Panc1 (cell line): ENCODE data around the gene CYBA. TPM values are rescaled to one million over a fixed set of nuclear protein-coding genes. Genes with fewer than 3 reads are reported as not detected.

Source experiments
- ATAC-seq: fragments of 200-7000 bp; cut with Tn5 transposase; 2 replicates; pipeline ENCODE4 v1.9.1; 2020; ENCODE audit warnings: mild to moderate bottlenecking, moderate library complexity
- BruUV-seq: library from RNA; stranded (reverse); fragments of 400-500 nt; replicated peaks from 2 replicates; lab custom pipeline; 2021; lab: Mats Ljungman, UMichigan
- CTCF ChIA-PET: fragments of 300-600 bp; sonication (Branson Sonifier 250); formaldehyde crosslinking; loops from one replicate; lab custom pipeline; 2022; ENCODE audit warnings: antibody characterized with exemption; lab: Charles Lee
- POLR2A ChIA-PET: fragments of 300-600 bp; sonication (Branson Sonifier 250); formaldehyde crosslinking; loops from one replicate; lab custom pipeline; 2022; ENCODE audit warnings: antibody characterized with exemption; lab: Charles Lee
- DNase-seq: peaks from one replicate; pipeline ENCODE4 v3.0.0-alpha.2; 2010; ENCODE audit warnings: low read depth, low spot score
- H3K27ac ChIP-seq: 2 replicates; pipeline ENCODE4 v1.5.1; 2011; ENCODE audit warnings: mild to moderate bottlenecking, low read length, inconsistent platforms
- H3K27me3 ChIP-seq: fragments of 200-500 bp; sonication (Bioruptor generic); 2 replicates; pipeline ENCODE4 v1.6.0; 2014; ENCODE audit warnings: low read length, inconsistent platforms; ENCODE audit not compliant: control insufficient read depth, insufficient read depth
- H3K36me3 ChIP-seq: fragments of 200-500 bp; sonication (Bioruptor generic); 2 replicates; pipeline ENCODE4 v1.5.1; 2014; ENCODE audit warnings: inconsistent platforms, mild to moderate bottlenecking, low read length, moderate library complexity; ENCODE audit not compliant: control insufficient read depth, insufficient read depth
- H3K4me1 ChIP-seq: 2 replicates; pipeline ENCODE4 v1.5.1; 2011; ENCODE audit warnings: inconsistent platforms, mild to moderate bottlenecking, low read length, moderate library complexity; ENCODE audit not compliant: control insufficient read depth, insufficient read depth
- H3K4me3 ChIP-seq, 2 experiments: 2 replicates each; pipeline ENCODE4 v1.5.1; 2011 to 2012; ENCODE audit warnings: low read depth in 2 of 2, low read length in 2 of 2, mild to moderate bottlenecking in 2 of 2, inconsistent platforms in 1 of 2, moderate library complexity in 1 of 2
- H3K9me3 ChIP-seq: fragments of 200-500 bp; sonication (Bioruptor generic); 2 replicates; pipeline ENCODE4 v1.5.1; 2014; ENCODE audit warnings: low read depth, mild to moderate bottlenecking, inconsistent platforms, low read length, moderate library complexity; ENCODE audit not compliant: control insufficient read depth, insufficient read depth
- POLR2AphosphoS5 ChIP-seq: IDR thresholded peaks from 2 replicates; pipeline ENCODE4 v1.6.1; 2012; ENCODE audit warnings: mild to moderate bottlenecking, low read depth, low read length, moderate library complexity
- SIN3A ChIP-seq: IDR thresholded peaks from 2 replicates; pipeline ENCODE4 v1.6.1; 2012; ENCODE audit warnings: low read depth, mild to moderate bottlenecking, low read length, moderate library complexity, borderline replicate concordance; ENCODE audit not compliant: insufficient read depth
- TCF7L2 ChIP-seq: IDR thresholded peaks from 2 replicates; pipeline ENCODE4 v1.6.1; 2011; ENCODE audit warnings: mild to moderate bottlenecking, low read depth, low read length, inconsistent platforms
- in situ Hi-C: cut with HindIII; loops from 2 replicates; pipeline ENCODE4 v1.10.0; 2016; ENCODE audit warnings: low sequenced_read_pairs, low pct_unique_long_range_greater_than_20kb
- intact Hi-C: fragments of 100-400 bp; cut with micrococcal nuclease; formaldehyde crosslinking; loops from one replicate; pipeline ENCODE4 v1.10.0; 2022; ENCODE audit not compliant: unreplicated experiment
- total RNA-seq: library from RNA; stranded (reverse); gene quantifications from one replicate; pipeline ENCODE4 v1.2.1, GENCODE V29; 2021; ENCODE audit not compliant: unreplicated experiment
- TF ChIP-seq, protein P1 (sequence below): fragments of 450-650 bp; IDR thresholded peaks from 2 replicates; pipeline ENCODE4 v1.5.1; 2017; ENCODE audit warnings: mild to moderate bottlenecking
- TF ChIP-seq, protein P2 (sequence below), 2 experiments: IDR thresholded peaks; 2 replicates each; pipeline ENCODE4 v1.6.1; 2011 to 2012; ENCODE audit warnings: low read depth in 2 of 2, control low read depth in 1 of 2, low read length in 1 of 2, mild to moderate bottlenecking in 1 of 2, moderate library complexity in 1 of 2; ENCODE audit not compliant: insufficient read depth in 1 of 2

The CYBA gene
- total RNA-seq, 1 experiment from 2014 or later, result 233 TPM

DNA sequence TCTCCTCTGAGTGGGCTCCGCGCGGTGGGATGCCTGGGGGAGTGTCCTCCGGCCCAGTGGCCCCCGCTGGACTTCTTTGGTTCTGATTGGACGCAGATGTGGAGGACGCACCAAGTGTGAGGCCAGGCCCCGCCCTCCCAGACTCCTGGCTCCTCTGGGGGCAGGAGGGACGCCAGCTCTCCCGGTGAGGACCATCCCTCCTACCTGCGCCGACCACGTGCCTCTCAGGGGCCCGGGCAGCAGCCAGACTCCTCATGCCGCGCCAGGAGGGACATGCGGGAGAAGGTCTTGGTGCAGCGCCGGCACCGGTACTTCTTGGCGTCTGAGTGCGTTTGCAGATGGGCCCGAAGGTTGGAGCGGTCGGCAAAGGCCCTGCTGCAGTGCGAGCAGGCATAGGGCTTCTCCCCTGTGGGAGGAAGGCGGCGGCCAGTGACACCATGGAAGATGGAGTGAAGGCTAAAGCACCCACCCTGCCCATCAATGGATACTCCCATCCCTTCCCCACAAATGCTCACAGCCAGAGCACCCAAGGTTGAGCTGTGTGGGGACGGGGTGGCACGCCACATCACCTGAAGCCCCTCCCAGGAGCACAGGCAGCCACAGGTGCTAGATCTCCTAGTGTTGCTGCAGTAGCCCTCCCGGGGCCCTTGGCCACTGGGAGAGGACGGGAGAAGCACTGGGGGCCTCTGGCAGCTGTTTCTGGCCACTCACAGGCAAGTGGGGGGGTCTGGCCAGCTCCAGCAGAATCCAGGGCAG, 27.5 kb upstream of the CYBA start:
- H3K4me1 ChIP-seq, result no peaks in the 10 kb centered on the region
- DNase-seq (no peak), ATAC-seq (no peak)
- H3K27ac ChIP-seq, result no peak overlapping the region
- ChIA-PET POLR2A (no interaction called here), CTCF (no interaction called here)
- BruUV-seq, result no TSS peak
- no peaks in the 10 kb centered on the region for H3K9me3 ChIP-seq
- intact Hi-C loops (no loop called here), in situ Hi-C loops (no loop called here)
- TF ChIP-seq, protein P1, sequence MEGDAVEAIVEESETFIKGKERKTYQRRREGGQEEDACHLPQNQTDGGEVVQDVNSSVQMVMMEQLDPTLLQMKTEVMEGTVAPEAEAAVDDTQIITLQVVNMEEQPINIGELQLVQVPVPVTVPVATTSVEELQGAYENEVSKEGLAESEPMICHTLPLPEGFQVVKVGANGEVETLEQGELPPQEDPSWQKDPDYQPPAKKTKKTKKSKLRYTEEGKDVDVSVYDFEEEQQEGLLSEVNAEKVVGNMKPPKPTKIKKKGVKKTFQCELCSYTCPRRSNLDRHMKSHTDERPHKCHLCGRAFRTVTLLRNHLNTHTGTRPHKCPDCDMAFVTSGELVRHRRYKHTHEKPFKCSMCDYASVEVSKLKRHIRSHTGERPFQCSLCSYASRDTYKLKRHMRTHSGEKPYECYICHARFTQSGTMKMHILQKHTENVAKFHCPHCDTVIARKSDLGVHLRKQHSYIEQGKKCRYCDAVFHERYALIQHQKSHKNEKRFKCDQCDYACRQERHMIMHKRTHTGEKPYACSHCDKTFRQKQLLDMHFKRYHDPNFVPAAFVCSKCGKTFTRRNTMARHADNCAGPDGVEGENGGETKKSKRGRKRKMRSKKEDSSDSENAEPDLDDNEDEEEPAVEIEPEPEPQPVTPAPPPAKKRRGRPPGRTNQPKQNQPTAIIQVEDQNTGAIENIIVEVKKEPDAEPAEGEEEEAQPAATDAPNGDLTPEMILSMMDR, result no peak
- no peak for TF ChIP-seq TCF7L2
- TF ChIP-seq SIN3A, result no peak
- TF ChIP-seq, protein P2, sequence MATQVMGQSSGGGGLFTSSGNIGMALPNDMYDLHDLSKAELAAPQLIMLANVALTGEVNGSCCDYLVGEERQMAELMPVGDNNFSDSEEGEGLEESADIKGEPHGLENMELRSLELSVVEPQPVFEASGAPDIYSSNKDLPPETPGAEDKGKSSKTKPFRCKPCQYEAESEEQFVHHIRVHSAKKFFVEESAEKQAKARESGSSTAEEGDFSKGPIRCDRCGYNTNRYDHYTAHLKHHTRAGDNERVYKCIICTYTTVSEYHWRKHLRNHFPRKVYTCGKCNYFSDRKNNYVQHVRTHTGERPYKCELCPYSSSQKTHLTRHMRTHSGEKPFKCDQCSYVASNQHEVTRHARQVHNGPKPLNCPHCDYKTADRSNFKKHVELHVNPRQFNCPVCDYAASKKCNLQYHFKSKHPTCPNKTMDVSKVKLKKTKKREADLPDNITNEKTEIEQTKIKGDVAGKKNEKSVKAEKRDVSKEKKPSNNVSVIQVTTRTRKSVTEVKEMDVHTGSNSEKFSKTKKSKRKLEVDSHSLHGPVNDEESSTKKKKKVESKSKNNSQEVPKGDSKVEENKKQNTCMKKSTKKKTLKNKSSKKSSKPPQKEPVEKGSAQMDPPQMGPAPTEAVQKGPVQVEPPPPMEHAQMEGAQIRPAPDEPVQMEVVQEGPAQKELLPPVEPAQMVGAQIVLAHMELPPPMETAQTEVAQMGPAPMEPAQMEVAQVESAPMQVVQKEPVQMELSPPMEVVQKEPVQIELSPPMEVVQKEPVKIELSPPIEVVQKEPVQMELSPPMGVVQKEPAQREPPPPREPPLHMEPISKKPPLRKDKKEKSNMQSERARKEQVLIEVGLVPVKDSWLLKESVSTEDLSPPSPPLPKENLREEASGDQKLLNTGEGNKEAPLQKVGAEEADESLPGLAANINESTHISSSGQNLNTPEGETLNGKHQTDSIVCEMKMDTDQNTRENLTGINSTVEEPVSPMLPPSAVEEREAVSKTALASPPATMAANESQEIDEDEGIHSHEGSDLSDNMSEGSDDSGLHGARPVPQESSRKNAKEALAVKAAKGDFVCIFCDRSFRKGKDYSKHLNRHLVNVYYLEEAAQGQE (IDR thresholded peaks at IDR 0.05; ENCODE audit: insufficient read depth in 1 of 2, low read depth in 2 of 2, low read length in 1 of 2), result no peak
- no peak overlapping the region for H3K4me3 ChIP-seq
- H3K27me3 ChIP-seq, result no peaks in the 10 kb centered on the region
- no peaks in the 10 kb centered on the region for H3K36me3 ChIP-seq

DNA sequence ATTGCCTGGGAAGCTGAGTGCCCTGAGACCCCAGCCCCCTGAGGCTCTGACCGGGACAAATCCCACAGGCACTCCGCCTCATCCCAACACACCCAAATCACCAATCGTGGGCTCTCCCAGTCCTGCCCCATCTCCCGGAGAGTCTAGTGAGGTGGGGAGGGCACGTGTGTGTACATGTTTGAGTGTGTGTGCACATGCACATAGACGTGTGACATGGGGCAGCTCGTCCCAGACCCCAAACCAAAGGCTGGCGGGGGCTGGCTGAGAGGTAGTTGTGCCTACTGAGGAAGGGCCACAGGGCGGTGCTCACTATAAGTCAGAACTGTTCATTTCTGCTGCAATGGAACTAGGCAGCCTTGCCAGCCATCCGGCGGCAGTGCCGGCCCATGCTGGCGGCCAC, 26.9 kb upstream of the CYBA start:
- intact Hi-C loops (no loop called here), in situ Hi-C loops (no loop called here)
- no TSS peak for BruUV-seq
- no peak overlapping the region for H3K27ac ChIP-seq
- TF ChIP-seq, protein P1, result no peak
- TF ChIP-seq TCF7L2, result no peak
- TF ChIP-seq SIN3A, result no peak
- TF ChIP-seq, protein P2 (IDR thresholded peaks at IDR 0.05; ENCODE audit: insufficient read depth in 1 of 2, low read depth in 2 of 2, low read length in 1 of 2), result no peak
- TF ChIP-seq POLR2AphosphoS5, result no peak
- H3K27me3 ChIP-seq, result no peaks in the 10 kb centered on the region
- ChIA-PET CTCF (no interaction called here), POLR2A (no interaction called here)
- ATAC-seq, result no peak
- no peak overlapping the region for H3K4me3 ChIP-seq
- H3K4me1 ChIP-seq, result no peaks in the 10 kb centered on the region
- H3K9me3 ChIP-seq, result no peaks in the 10 kb centered on the region
- DNase-seq, result no peak
- no peaks in the 10 kb centered on the region for H3K36me3 ChIP-seq
